B cell (primary cell): Measurements from ENCODE around the gene CCDC146. TPM values are rescaled to one million over a fixed set of nuclear protein-coding genes. Genes with fewer than 3 reads are reported as not detected.

Source experiments
- ATAC-seq: fragments of 200-7000 bp; cut with Tn5 transposase; one replicate; pipeline ENCODE4 v1.10.0; 2021; ENCODE audit warnings: low read depth, mild to moderate bottlenecking, moderate number of reproducible peaks, moderate library complexity
- CTCF ChIA-PET: fragments of 350-600 bp; sonication (Branson Sonifier 250); formaldehyde crosslinking; loops from one replicate; lab custom pipeline; 2021; ENCODE audit warnings: antibody characterized with exemption, inconsistent platforms; lab: Charles Lee
- POLR2A ChIA-PET: fragments of 350-600 bp; sonication (Branson Sonifier 250); formaldehyde crosslinking; loops from one replicate; lab custom pipeline; 2021; ENCODE audit warnings: antibody characterized with exemption; lab: Charles Lee
- DNase-seq: peaks from one replicate; pipeline ENCODE4 v3.0.0; 2013
- H2AFZ ChIP-seq: 2 replicates; pipeline ENCODE4 v1.6.1; 2012; ENCODE audit warnings: mild to moderate bottlenecking, low read depth, low read length; ENCODE audit not compliant: insufficient read depth, poor library complexity, severe bottlenecking
- H3K27ac ChIP-seq, 2 donors: 1 replicate in 1 of 2; 2 replicates in 1 of 2; pipeline ENCODE4 v1.5.1; 2012 to 2013; ENCODE audit warnings: low read length in 2 of 2, mild to moderate bottlenecking in 2 of 2, moderate library complexity in 1 of 2
- H3K27me3 ChIP-seq, 4 experiments: fragments of 200-600 bp in 1 of 4; sonication (generic) in 1 of 4; replicated peaks in 1 of 4; 1 replicate in 2 of 4; 2 replicates in 2 of 4; pipeline versions ENCODE4 v1.6.1 to v1.7.0; 2013 to 2016; ENCODE audit warnings: low read length in 3 of 4, mild to moderate bottlenecking in 2 of 4, mixed read lengths in 1 of 4, moderate library complexity in 1 of 4; ENCODE audit not compliant: insufficient read depth in 4 of 4, control insufficient read depth in 3 of 4; ENCODE audit errors: control extremely low read depth in 1 of 4
- H3K36me3 ChIP-seq, 2 experiments: replicated peaks in 1 of 2; 1 replicate in 1 of 2; 2 replicates in 1 of 2; pipeline versions ENCODE4 v1.6.1 to v1.7.1; 2013; ENCODE audit warnings: low read length in 1 of 2; ENCODE audit not compliant: insufficient read depth in 2 of 2, control insufficient read depth in 1 of 2; ENCODE audit errors: control extremely low read depth in 1 of 2, extremely low read depth in 1 of 2
- H3K4me1 ChIP-seq, 2 donors: fragments of 200-600 bp in 1 of 2; sonication (generic) in 1 of 2; 1 replicate in 1 of 2; 2 replicates in 1 of 2; pipeline versions ENCODE4 v1.5.1 to v1.6.1; 2013 to 2017; ENCODE audit warnings: low read length in 2 of 2; ENCODE audit not compliant: control insufficient read depth in 2 of 2, insufficient read depth in 2 of 2
- H3K4me2 ChIP-seq: replicated peaks from 2 replicates; pipeline ENCODE3; 2012; ENCODE audit warnings: mild to moderate bottlenecking, low read depth, low read length; ENCODE audit not compliant: poor library complexity, severe bottlenecking
- H3K4me3 ChIP-seq, 5 experiments: fragments of 200-600 bp in 1 of 5; sonication (generic) in 1 of 5; 1 replicate in 3 of 5; 2 replicates in 2 of 5; pipeline versions ENCODE4 v1.5.1 to v1.7.0; 2011 to 2016; ENCODE audit warnings: low read length in 4 of 5, mild to moderate bottlenecking in 4 of 5, low read depth in 2 of 5, control low read depth in 1 of 5, moderate library complexity in 1 of 5; ENCODE audit not compliant: insufficient read depth in 1 of 5; ENCODE audit errors: control extremely low read depth in 1 of 5, extremely low read depth in 1 of 5
- H3K79me2 ChIP-seq: fragments of 200-600 bp; sonication (generic); one replicate; pipeline ENCODE4 v1.6.0; 2016; ENCODE audit warnings: low read length; ENCODE audit not compliant: control insufficient read depth, insufficient read depth
- H3K9ac ChIP-seq: fragments of 200-600 bp; sonication (generic); 2 replicates; pipeline ENCODE4 v1.6.1; 2017; ENCODE audit warnings: mild to moderate bottlenecking, low read length, moderate library complexity
- H3K9me3 ChIP-seq, 3 donors: one replicate each; pipeline versions ENCODE4 v1.6.1 to v1.7.1; 2013; ENCODE audit warnings: low read length in 2 of 3; ENCODE audit not compliant: control insufficient read depth in 2 of 3, insufficient read depth in 1 of 3; ENCODE audit errors: control extremely low read depth in 1 of 3
- H4K20me1 ChIP-seq: 2 replicates; pipeline ENCODE4 v1.6.0; 2012; ENCODE audit warnings: mild to moderate bottlenecking, low read length; ENCODE audit not compliant: insufficient read depth, control insufficient read depth, poor library complexity, severe bottlenecking
- H3K27ac Mint-ChIP-seq: one replicate; pipeline ENCODE4 v1.8.0; 2021; ENCODE audit warnings: mixed read lengths
- H3K27me3 Mint-ChIP-seq: one replicate; pipeline ENCODE4 v1.8.0; 2021; ENCODE audit warnings: mixed read lengths
- H3K4me1 Mint-ChIP-seq: one replicate; pipeline ENCODE4 v1.8.0; 2021; ENCODE audit warnings: mixed read lengths
- H3K4me3 Mint-ChIP-seq: one replicate; pipeline ENCODE4 v1.8.0; 2021; ENCODE audit warnings: mixed read lengths
- H3K9me3 Mint-ChIP-seq: one replicate; pipeline ENCODE4 v1.8.0; 2022; ENCODE audit warnings: mixed read lengths; ENCODE audit not compliant: insufficient read depth
- EZH2 ChIP-seq: IDR thresholded peaks from 2 replicates; pipeline ENCODE4 v1.6.1; 2012; ENCODE audit warnings: borderline replicate concordance, low read depth, mild to moderate bottlenecking, moderate library complexity, low read length; ENCODE audit not compliant: insufficient read depth, poor library complexity, severe bottlenecking
- WGBS: methylation state at CpG from one replicate; pipeline ENCODE4 v1.1.5; 2013; ENCODE audit warnings: missing lambda C conversion rate; ENCODE audit not compliant: insufficient coverage; 5-methylcytosine and 5-hydroxymethylcytosine counted together
- intact Hi-C: fragments of 100-400 bp; cut with micrococcal nuclease; formaldehyde crosslinking; loops from one replicate; pipeline ENCODE4 v1.10.0; 2022
- polyA plus RNA-seq: library from polyadenylated mRNA; depleted of rRNA; stranded (reverse); fragments of >200 nt; gene quantifications from 2 replicates; pipeline ENCODE4 v1.2.3, GENCODE V29; 2012
- total RNA-seq, 2 donors: library from RNA; stranded (reverse); fragments of 120-200 nt in 1 of 2; gene quantifications; 1 replicate in 1 of 2; 2 replicates in 1 of 2; pipeline versions ENCODE4 v1.2.3 to v1.2.4, GENCODE V29; 2013 to 2022
- TF ChIP-seq, protein P1 (sequence below): fragments of 200-600 bp; IDR thresholded peaks from one replicate; pipeline ENCODE4 v1.8.0; 2022; ENCODE audit warnings: antibody characterized with exemption, mild to moderate bottlenecking

Gene CCDC146
- total and polyA plus RNA-seq, 2 donors (not counting 1 experiment from before 2014, with no cell fraction given) = 5.6 to 8.5 TPM

DNA sequence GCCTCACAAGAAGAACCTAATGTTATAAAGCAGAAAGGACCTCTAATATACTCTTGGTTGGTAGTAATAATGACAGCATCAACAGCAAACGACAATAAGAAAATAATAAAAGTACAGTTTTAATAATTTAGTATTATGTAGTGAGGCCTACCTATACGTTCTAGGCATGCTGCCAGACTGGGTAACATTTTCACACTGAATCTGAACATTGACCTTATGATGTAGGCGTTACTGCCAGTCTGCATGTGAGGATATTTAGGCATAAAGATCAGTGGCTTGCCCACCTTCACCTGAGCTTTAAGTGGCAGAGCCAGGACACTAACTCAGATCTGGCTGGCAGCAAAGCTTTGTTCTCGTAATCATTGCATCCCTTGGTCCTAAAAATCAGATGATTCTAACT lies 74.7 kb downstream of the CCDC146 start:
- Histone ChIP-seq H3K9me3 (no peaks in the 10 kb centered on the region), H3K27me3 (no peaks in the 10 kb centered on the region), H3K4me1 (peaks cover 30 to 40% of the 10 kb centered on the region in 2 donors), H3K27ac (peak overlapping the region in 1 of 2 donors; percentile 35), H3K79me2 (peaks cover 28% of the 10 kb centered on the region), H3K4me3 (peak overlapping the region; percentile 6 to 85 (median 12)), H3K4me2 (peak overlapping the region; percentile 82), H3K9ac (peak overlapping the region; percentile 84), H4K20me1 (no peaks in the 10 kb centered on the region), H3K36me3 (no peaks in the 10 kb centered on the region), H2AFZ (no peak overlapping the region)
- WGBS = 77% methylated on average over 2 of the region's 4 CpGs
- Mint-ChIP-seq H3K4me1 (peaks cover 65% of the 10 kb centered on the region), H3K27me3 (no peaks in the 10 kb centered on the region), H3K9me3 (no peaks in the 10 kb centered on the region), H3K4me3 (peak overlapping the region; percentile 71), H3K27ac (peak overlapping the region; percentile 74)
- CTCF ChIA-PET = interaction anchor here (1.0 kb wide), 1 partner anchor 50 kb away, joined by 3 read pairs; no protein-coding TSS in a partner anchor
- intact Hi-C loops = loop anchor here (10.0 kb wide), 1 partner anchor 338 kb away; the partner anchor contains the start of gene PTPN12
- DNase-seq (no peak), ATAC-seq (no peak)
- TF ChIP-seq EZH2 = no peak
- TF ChIP-seq, protein P1, sequence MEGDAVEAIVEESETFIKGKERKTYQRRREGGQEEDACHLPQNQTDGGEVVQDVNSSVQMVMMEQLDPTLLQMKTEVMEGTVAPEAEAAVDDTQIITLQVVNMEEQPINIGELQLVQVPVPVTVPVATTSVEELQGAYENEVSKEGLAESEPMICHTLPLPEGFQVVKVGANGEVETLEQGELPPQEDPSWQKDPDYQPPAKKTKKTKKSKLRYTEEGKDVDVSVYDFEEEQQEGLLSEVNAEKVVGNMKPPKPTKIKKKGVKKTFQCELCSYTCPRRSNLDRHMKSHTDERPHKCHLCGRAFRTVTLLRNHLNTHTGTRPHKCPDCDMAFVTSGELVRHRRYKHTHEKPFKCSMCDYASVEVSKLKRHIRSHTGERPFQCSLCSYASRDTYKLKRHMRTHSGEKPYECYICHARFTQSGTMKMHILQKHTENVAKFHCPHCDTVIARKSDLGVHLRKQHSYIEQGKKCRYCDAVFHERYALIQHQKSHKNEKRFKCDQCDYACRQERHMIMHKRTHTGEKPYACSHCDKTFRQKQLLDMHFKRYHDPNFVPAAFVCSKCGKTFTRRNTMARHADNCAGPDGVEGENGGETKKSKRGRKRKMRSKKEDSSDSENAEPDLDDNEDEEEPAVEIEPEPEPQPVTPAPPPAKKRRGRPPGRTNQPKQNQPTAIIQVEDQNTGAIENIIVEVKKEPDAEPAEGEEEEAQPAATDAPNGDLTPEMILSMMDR = no peak
- POLR2A ChIA-PET = no interaction called here
